OCI-M2 (cell line): ENCODE results near the gene LENG9.
"Not testable (repeated sequence)": the region's sequence is repeated elsewhere in the genome, so short reads cannot be mapped to it uniquely, and the experiment has no call there.

ENCODE experiments used
- DNase-seq: peaks from one replicate; lab custom pipeline; 2025; ENCODE audit not compliant: unreplicated experiment; lab: John Stamatoyannopoulos, UW

Gene LENG9

DNA sequence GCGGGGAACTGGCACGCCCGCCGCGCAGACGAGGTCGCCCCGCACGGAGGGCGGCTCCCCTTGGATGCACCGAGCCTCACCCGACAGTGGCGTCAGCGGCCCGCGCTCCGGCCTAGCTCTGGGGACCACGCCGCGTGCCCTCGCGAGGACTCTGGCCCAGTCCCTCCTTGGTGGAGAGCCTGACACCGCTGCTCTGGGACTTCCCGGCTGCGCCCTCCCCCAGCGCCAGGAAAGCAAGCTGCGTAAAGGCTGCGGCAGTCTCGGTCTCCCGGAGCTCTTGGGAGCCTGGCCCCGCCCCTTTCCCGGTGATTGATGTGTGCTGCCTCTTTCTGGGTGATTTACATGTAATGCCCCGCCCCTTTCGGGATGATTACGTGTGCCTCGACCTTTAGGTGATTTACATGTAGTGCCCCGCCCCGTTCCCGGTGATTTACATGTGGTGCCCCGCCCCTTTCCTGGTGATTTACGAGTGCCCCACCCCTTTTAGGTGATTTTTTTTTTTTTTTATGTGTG, at the start of gene LENG9:
Gene LENG9, minus strand, starts transcription at position 248 of the 513 bp plus-strand sequence. CDS start 252 bp downstream, outside the sequence.
- peak; percentile 93 for DNase-seq

DNA sequence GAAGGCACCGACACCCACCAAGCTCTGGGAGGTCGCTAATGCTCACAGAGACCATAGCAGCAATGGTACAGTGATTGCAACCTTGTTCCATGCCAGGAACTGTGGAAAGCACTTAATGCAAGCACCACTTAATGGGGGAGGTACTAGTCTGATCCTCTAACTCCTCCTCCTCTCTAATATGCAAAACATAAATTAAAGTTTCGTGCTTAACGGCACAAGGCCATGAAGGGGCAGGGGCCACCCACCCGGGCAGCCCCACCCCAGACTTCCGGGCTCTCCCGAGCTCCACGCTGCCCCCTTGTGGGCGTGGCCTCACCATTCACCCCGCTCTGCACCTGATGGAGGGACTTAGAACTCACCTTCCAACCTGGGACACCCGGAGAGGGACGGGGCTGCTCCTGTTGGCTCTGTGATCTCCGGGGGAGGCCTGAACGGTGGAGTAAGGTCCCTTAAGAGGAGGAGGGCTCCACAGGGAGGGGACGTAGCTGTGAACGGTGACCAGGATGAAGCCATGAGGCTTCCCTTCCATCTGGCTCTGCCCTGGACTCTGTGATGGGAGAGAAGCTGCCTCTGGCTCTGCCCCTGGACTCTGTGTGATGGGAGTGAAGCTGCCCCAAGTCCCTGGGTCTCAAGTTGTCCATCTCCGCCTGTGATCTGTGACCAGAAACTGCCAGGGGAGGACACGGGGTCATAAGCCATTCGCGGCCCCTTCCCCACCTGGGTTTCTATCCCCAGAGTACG, 45.8 kb upstream of the LENG9 start:
- not testable (repeated sequence) for DNase-seq

DNA sequence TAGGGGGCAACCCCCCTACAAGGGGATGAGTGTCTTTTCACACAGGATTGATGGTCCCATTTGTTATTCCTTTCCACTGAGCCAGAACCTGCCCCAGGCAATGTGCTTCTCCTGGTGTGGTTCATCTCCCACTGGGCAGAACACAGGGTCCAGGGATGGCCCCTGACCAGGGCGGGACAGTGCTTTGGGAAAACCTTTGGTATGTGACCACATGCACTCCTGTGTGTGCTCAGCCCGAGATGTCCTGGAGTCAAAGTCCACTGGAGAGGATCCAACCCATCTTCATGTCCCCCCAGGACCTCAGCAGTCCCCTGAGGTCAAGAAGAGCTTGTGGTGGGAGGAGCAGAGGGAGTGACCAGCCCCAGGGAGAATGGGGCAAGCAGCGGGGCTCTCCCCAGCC, 44.9 kb upstream of the LENG9 start:
- DNase-seq, result not testable (repeated sequence)

GRCh38 chr19:54507824-54508223, 44.2 kb upstream of the LENG9 start:
- no peak for DNase-seq

DNA sequence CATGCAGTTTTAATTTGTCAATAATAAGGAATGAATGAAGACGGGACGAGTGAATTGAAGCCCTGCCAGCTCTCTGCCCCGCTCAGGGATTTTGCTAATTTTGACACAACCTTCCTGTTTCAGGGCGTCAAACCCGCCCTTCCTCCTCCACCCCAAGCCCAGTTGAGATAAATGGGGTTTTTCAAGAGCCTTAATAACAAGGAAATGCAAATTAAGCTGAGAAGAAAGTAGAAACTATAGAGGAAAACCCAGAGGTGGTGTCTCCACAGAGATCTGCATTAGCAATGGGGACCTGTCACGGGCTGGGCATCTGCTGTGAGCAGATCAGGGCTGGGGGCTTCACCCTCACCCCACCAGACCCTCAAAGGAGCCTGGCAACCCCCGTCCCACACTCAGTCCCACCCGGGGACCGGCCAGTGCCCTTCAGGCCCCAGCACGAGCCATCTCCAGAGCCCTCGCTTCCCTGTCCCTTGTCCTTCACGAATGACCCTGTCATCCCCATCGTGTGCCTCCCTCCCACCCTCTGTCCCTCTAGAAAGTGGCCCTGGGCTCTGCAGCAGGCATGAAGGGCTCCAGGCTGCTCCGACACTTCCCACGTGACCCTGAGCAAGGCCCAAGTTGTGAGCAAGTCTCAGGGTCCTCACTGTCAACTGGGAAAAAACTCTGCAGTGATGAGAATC, 43.6 kb upstream of the LENG9 start:
- not testable (repeated sequence) for DNase-seq

GRCh38 chr19:54506079-54506478, 42.5 kb upstream of the LENG9 start:
- DNase-seq, result no peak

- DNase-seq, result not testable (repeated sequence)
Observed at GRCh38 chr19:54505542-54505941, 42.0 kb upstream of the LENG9 start.

DNA sequence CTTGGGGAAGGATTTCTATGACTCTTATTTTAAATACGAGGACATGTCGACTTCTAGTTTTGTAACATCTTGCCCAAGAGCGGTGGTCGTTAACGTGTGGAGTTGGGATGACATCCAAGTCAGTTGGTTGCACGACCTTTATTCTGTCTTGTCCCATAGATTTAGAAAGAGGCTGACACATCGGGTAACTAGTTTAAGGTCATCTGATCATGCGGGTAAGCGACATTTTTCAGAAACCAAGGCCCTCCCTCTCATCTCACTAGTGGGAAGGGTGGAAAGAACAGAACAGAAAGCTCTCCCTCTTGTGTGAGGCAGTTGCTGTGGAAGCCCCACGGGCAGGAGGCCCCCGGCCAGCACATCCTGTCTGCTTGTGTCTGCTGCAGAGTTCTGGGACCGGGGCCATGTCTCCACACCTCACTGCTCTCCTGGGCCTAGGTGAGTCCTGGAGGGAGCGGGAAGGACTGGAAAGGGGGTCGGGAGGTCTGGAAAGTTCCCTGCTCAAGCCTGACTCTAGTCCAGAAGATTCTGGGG, 39.0 kb upstream of the LENG9 start, which contains the start of gene LAIR2:
Gene LAIR2, plus strand, starts transcription at position 314 of the 531 bp plus-strand sequence. Its CDS starts 88 bp downstream, at position 402.
- DNase-seq, result no peak

- DNase-seq, result not testable (repeated sequence)
Observed at GRCh38 chr19:54498451-54498772, 34.8 kb upstream of the LENG9 start.

GRCh38 chr19:54497747-54498450, 34.3 kb upstream of the LENG9 start:
- DNase-seq, result not testable (repeated sequence)

- DNase-seq, result not testable (repeated sequence)
Observed at GRCh38 chr19:54495284-54495683, 31.7 kb upstream of the LENG9 start.

- DNase-seq, result no peak
Observed at GRCh38 chr19:54493967-54494585, 30.5 kb upstream of the LENG9 start.

GRCh38 chr19:54493056-54493455, 29.5 kb upstream of the LENG9 start:
- not testable (repeated sequence) for DNase-seq

DNA sequence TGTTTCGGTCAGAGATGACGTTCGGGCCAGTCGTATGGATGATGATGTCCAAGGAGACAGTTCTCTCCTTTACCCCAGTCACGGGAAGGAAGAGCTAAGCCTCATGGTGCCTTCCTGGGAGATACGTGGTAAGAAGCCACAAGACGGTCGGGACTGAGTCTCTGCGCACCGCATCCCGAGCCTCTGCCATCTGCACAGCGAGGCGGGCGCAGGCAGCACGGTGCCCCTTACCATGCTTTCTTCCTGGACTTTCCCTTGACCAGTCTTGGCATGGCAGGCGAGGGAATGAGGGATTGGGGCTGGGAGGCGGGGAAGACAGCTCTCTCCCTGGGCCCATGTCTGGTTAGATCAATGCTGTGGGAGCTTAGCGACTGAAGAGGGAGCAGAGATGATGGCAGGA, 29.0 kb upstream of the LENG9 start:
- no peak for DNase-seq

- no peak for DNase-seq
Observed at GRCh38 chr19:54489766-54490165, 26.2 kb upstream of the LENG9 start.

- DNase-seq, result no peak
Observed at GRCh38 chr19:54489341-54489740, 25.8 kb upstream of the LENG9 start.

DNA sequence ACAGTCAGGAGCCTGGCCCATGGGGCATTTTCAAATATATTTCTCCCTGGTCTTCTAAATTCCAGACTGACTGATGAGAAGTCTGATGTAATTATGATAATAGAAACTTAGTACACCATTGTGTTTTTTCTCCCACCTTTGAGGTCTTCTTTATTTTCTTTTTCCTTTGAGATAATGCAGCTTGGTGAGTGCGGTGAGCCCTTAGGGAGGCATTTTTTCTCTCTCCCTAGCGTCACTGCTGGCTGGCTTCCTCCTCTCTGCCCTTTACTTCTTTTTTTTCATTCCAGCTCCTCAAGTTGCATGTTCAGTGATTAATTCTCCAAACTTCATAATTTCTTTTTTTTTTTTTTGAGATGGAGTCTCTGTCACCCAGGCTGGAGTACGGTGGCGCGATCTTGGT, 22.3 kb upstream of the LENG9 start:
- no peak for DNase-seq

GRCh38 chr19:54484451-54484850, 20.9 kb upstream of the LENG9 start:
- DNase-seq, result no peak

DNA sequence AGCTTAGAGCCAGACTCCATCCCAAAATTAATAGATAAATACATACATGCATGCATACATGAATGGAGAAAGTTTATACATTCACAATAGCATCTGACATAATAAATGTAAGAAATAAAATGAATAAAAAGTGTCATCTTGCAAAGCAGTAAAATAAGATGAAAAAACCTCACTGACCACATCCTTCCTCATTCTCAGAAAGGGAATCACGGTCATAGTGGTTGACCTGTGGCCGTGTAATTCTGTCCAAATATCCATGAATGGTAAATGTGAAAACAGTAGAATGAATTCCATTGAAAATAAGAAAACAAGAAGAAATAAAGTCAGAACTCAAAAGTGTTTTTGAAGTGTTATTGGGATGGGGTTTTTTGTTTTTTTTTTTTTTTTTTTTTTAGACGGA, 19.3 kb upstream of the LENG9 start:
- no peak for DNase-seq

DNA sequence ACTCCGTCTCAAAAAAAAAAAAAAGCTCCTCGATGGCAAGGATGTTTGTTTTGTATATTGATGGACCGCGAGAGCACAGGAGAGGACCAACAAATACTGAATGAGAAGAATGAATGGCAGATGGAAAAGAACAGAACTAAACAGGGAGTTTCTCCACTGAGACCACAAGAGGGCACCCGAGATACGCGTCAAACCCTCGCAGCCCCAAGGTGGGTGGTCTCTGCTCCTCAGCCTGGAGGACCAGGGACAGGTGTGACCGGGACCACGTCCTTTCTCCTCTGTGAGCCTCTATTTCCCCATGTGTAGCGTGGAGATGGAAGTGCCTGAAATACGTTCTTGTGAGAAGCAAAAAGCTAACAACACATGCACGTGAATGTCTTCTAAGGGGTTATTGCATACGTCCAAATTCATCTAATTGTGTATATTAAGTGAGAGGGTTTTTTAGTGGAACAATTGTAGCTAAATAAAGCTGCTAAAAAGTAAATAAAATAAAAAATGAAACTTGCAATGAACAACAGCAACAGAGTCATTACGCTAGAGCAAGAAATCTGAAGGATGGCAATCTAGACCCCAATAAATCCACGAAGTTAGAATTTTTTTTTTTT, 17.9 kb upstream of the LENG9 start:
- DNase-seq, result no peak

DNA sequence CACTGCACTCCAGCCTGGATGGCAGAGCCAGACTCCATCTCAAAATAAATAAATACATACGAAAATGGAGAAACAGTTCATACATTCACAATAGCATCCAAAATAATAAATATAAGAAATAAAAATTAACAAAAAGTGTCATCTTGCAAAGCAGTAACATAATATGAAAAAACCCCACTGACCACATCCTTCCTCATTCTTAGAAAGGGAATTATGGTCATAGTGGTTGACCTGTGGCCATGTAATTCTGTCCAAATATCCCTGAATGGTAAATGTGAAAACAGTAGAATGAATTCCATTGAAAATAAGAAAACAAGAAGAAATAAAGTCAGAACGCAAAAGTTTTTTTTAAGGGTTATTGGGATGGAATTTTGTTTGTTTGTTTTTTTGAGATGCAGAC, 16.5 kb upstream of the LENG9 start:
- no peak for DNase-seq
